IMR-90 (cell line): ENCODE data around the gene ASXL3. TPM values are rescaled to one million over a fixed set of nuclear protein-coding genes. Genes with fewer than 3 reads are reported as not detected.

Source experiments
- ATAC-seq: fragments of 200-7000 bp; cut with Tn5 transposase; 2 replicates; pipeline ENCODE4 v1.9.1; 2020; ENCODE audit warnings: low read depth, mild to moderate bottlenecking, moderate library complexity
- BruUV-seq: library from RNA; stranded (reverse); fragments of 400-500 nt; replicated peaks from 2 replicates; lab custom pipeline; 2021; lab: Mats Ljungman, UMichigan
- CTCF ChIA-PET: fragments of 300-600 bp; formaldehyde crosslinking; extraction: SDS; loops from one replicate; lab custom pipeline; 2021; ENCODE audit warnings: antibody characterized with exemption; lab: Yijun Ruan, JAX
- POLR2A ChIA-PET: fragments of 300-600 bp; sonication (Branson Sonifier 250); formaldehyde crosslinking; loops from one replicate; lab custom pipeline; 2022; ENCODE audit warnings: antibody characterized with exemption; ENCODE audit not compliant: unreplicated experiment; lab: Charles Lee
- DNase-seq: peaks from one replicate; pipeline ENCODE4 v3.0.0; 2013
- H2AFZ ChIP-seq: replicated peaks from 2 replicates; pipeline ENCODE3; 2013; ENCODE audit warnings: low read length, mild to moderate bottlenecking; ENCODE audit not compliant: poor library complexity
- H2AK5ac ChIP-seq: 2 replicates; pipeline ENCODE4 v1.6.1; 2013; ENCODE audit warnings: low read depth, low read length, inconsistent platforms
- H2AK9ac ChIP-seq: replicated peaks from 2 replicates; pipeline ENCODE3; 2013; ENCODE audit warnings: mild to moderate bottlenecking, low read depth, low read length, moderate library complexity; ENCODE audit not compliant: poor library complexity
- H2BK120ac ChIP-seq: 2 replicates; pipeline ENCODE4 v1.6.1; 2013; ENCODE audit warnings: low read depth, low read length, inconsistent platforms
- H2BK15ac ChIP-seq: 3 replicates; pipeline ENCODE4 v1.6.1; 2013; ENCODE audit warnings: low read depth, low read length, inconsistent platforms
- H2BK20ac ChIP-seq: 2 replicates; pipeline ENCODE4 v1.6.1; 2013; ENCODE audit warnings: low read depth, mild to moderate bottlenecking, inconsistent platforms, low read length, moderate library complexity
- H2BK5ac ChIP-seq: 2 replicates; pipeline ENCODE4 v1.6.1; 2013; ENCODE audit warnings: mild to moderate bottlenecking, low read depth, low read length, inconsistent platforms; ENCODE audit not compliant: poor library complexity, severe bottlenecking
- H3K14ac ChIP-seq: replicated peaks from 2 replicates; pipeline ENCODE4 v1.6.1; 2013; ENCODE audit warnings: low read depth, low read length, inconsistent platforms
- H3K18ac ChIP-seq: 2 replicates; pipeline ENCODE4 v1.6.1; 2013; ENCODE audit warnings: low read depth, low read length, control low read depth
- H3K23ac ChIP-seq: 2 replicates; pipeline ENCODE4 v1.6.1; 2013; ENCODE audit warnings: low read depth, low read length, inconsistent platforms
- H3K27ac ChIP-seq: 2 replicates; pipeline ENCODE4 v1.5.1; 2013; ENCODE audit warnings: mild to moderate bottlenecking, control low read depth, low read length; ENCODE audit not compliant: insufficient read depth
- H3K27me3 ChIP-seq: 2 replicates; pipeline ENCODE4 v1.6.1; 2013; ENCODE audit warnings: low read length; ENCODE audit not compliant: control insufficient read depth, insufficient read depth
- H3K36me3 ChIP-seq: 2 replicates; pipeline ENCODE4 v1.6.1; 2013; ENCODE audit warnings: low read length, mixed read lengths; ENCODE audit not compliant: control insufficient read depth, insufficient read depth
- H3K4ac ChIP-seq: 2 replicates; pipeline ENCODE4 v1.6.1; 2013; ENCODE audit warnings: low read depth, low read length, inconsistent platforms
- H3K4me1 ChIP-seq: 2 replicates; pipeline ENCODE4 v1.6.1; 2013; ENCODE audit warnings: low read length, mixed read lengths; ENCODE audit not compliant: control insufficient read depth, insufficient read depth
- H3K4me2 ChIP-seq: 2 replicates; pipeline ENCODE4 v1.6.1; 2013; ENCODE audit warnings: low read depth, mild to moderate bottlenecking, control low read depth, low read length, moderate library complexity
- H3K4me3 ChIP-seq: 2 replicates; pipeline ENCODE4 v1.5.1; 2013; ENCODE audit warnings: low read depth, mild to moderate bottlenecking, control low read depth, low read length, moderate library complexity; ENCODE audit not compliant: insufficient read depth
- H3K56ac ChIP-seq: 2 replicates; pipeline ENCODE4 v1.6.1; 2013; ENCODE audit warnings: low read length, inconsistent platforms; ENCODE audit not compliant: insufficient read depth; ENCODE audit errors: extremely low read depth
- H3K79me1 ChIP-seq, 2 experiments: 2 replicates each; pipeline ENCODE4 v1.6.1; 2013; ENCODE audit warnings: low read length in 2 of 2, inconsistent platforms in 1 of 2, low read depth in 1 of 2
- H3K9ac ChIP-seq: 2 replicates; pipeline ENCODE4 v1.6.1; 2013; ENCODE audit warnings: low read depth, low read length, control low read depth
- H3K9me1 ChIP-seq: 2 replicates; pipeline ENCODE4 v1.6.1; 2013; ENCODE audit warnings: low read length, inconsistent platforms; ENCODE audit not compliant: insufficient read depth
- H3K9me3 ChIP-seq: 2 replicates; pipeline ENCODE4 v1.6.1; 2013; ENCODE audit warnings: low read length; ENCODE audit not compliant: control insufficient read depth, insufficient read depth
- H4K20me1 ChIP-seq: 2 replicates; pipeline ENCODE4 v1.6.1; 2013; ENCODE audit warnings: low read length, inconsistent platforms; ENCODE audit not compliant: insufficient read depth
- H4K5ac ChIP-seq: 2 replicates; pipeline ENCODE4 v1.6.1; 2013; ENCODE audit warnings: mild to moderate bottlenecking, low read depth, low read length, control low read depth
- H4K8ac ChIP-seq, 2 experiments: 2 replicates each; pipeline ENCODE4 v1.6.1; 2013; ENCODE audit warnings: low read depth in 2 of 2, low read length in 2 of 2, control low read depth in 1 of 2, inconsistent platforms in 1 of 2
- H4K91ac ChIP-seq: 2 replicates; pipeline ENCODE4 v1.6.1; 2013; ENCODE audit warnings: low read depth, low read length, inconsistent platforms; ENCODE audit not compliant: insufficient read depth
- FOS ChIP-seq: fragments of 150-350 bp; IDR thresholded peaks from 2 replicates; pipeline ENCODE4 v1.6.1; 2016; ENCODE audit warnings: low read depth, low read length
- RFX5 ChIP-seq: IDR thresholded peaks from 2 replicates; pipeline ENCODE4 v1.8.0; 2012; ENCODE audit warnings: low read depth, mild to moderate bottlenecking, low read length, moderate library complexity
- SMC3 ChIP-seq: fragments of 150-350 bp; IDR thresholded peaks from 2 replicates; pipeline ENCODE4 v1.6.1; 2016; ENCODE audit warnings: low read depth, mild to moderate bottlenecking, antibody characterized with exemption, low read length, moderate library complexity
- WGBS, 2 experiments: methylation state at CpG; one replicate each; pipeline versions ENCODE4 v1.1.5 to v1.1.7; 2013; ENCODE audit warnings: missing lambda C conversion rate in 2 of 2; ENCODE audit not compliant: insufficient read length in 1 of 2; ENCODE audit errors: extremely low coverage in 2 of 2; 5-methylcytosine and 5-hydroxymethylcytosine counted together
- dilution Hi-C: fragments of 300-500 bp; cut with HindIII; formaldehyde crosslinking; loops from one replicate; pipeline ENCODE4 v1.14.3; 2018; ENCODE audit warnings: low sequenced_read_pairs; ENCODE audit not compliant: unreplicated experiment
- in situ Hi-C: fragments of 300-500 bp; cut with MboI; formaldehyde crosslinking; loops from 3 replicates; pipeline ENCODE4 v1.14.3; 2019; ENCODE audit warnings: low sequenced_read_pairs, inconsistent platforms, mixed read lengths
- intact Hi-C: fragments of 100-400 bp; cut with micrococcal nuclease; formaldehyde crosslinking; loops from 2 replicates; pipeline ENCODE4 v1.10.0; 2022
- polyA plus RNA-seq, 3 experiments: library from polyadenylated mRNA; depleted of rRNA; stranded (reverse); fragments of >200 nt; gene quantifications; 2 replicates each; pipeline ENCODE4 v1.2.3, GENCODE V29; 2012; ENCODE audit warnings: low replicate concordance in 1 of 3
- total RNA-seq: library from RNA; depleted of rRNA; stranded (reverse); fragments of >200 nt; gene quantifications from 2 replicates; pipeline ENCODE4 v1.2.3, GENCODE V29; 2012
- TF ChIP-seq, protein P1 (sequence below): fragments of 150-350 bp; IDR thresholded peaks from 2 replicates; pipeline ENCODE4 v1.6.1; 2017; ENCODE audit warnings: mild to moderate bottlenecking, antibody characterized with exemption, low read length, low read depth

Gene ASXL3
- total and polyA plus RNA-seq, 2 of the 4 experiments (the other 2 are of a cell fraction), result 0.03 to 0.54 TPM

DNA sequence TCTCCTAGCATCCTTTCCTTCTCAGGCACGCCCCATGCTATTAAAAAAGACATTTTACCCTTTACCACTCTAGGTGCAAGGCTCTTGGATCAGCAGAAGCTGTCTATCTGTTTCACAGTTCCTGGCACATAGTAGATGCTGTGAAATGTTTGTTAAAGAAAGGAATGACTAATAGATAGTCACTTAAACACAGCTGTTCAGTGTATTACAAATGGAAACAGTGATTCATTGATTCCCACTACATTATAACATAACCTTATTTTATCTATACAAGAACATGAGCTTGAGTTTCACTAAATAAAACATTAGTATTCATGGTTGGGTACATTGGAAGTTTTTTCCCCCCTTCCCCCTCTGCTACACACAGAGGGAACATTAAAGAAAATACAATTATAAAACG, 142.1 kb downstream of the ASXL3 start:
- H3K9ac ChIP-seq, result no peak overlapping the region
- H2BK5ac ChIP-seq, result no peak overlapping the region
- ATAC-seq, result peak; percentile 78
- dilution Hi-C loops, result no loop called here
- intact Hi-C loops, result loop anchor here (2.0 kb wide), 1 partner anchor 13 kb away; no protein-coding TSS in a partner anchor
- no peak overlapping the region for H4K91ac ChIP-seq
- no peak for TF ChIP-seq SMC3
- TF ChIP-seq, protein P1, sequence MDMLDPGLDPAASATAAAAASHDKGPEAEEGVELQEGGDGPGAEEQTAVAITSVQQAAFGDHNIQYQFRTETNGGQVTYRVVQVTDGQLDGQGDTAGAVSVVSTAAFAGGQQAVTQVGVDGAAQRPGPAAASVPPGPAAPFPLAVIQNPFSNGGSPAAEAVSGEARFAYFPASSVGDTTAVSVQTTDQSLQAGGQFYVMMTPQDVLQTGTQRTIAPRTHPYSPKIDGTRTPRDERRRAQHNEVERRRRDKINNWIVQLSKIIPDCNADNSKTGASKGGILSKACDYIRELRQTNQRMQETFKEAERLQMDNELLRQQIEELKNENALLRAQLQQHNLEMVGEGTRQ, result no peak
- TF ChIP-seq FOS, result peak; percentile 49; the same call in 1 of the 2 replicates
- TF ChIP-seq RFX5, result no peak
- no TSS peak for BruUV-seq
- H4K20me1 ChIP-seq, result no peaks in the 10 kb centered on the region
- peak overlapping the region; percentile 94; the same call in 1 of the 2 replicates for H3K18ac ChIP-seq
- H3K9me1 ChIP-seq, result no peaks in the 10 kb centered on the region
- H3K4me2 ChIP-seq, result no peak overlapping the region; the same call in 1 of the 2 replicates
- H3K9me3 ChIP-seq, result no peaks in the 10 kb centered on the region
- H4K8ac ChIP-seq, result no peak overlapping the region
- H2AK9ac ChIP-seq, result no peak overlapping the region
- H3K23ac ChIP-seq, result no peak overlapping the region
- DNase-seq, result peak; percentile 86
- no peak overlapping the region for H3K4me3 ChIP-seq
- H3K79me1 ChIP-seq, result no peaks in the 10 kb centered on the region
- no peaks in the 10 kb centered on the region for H3K27me3 ChIP-seq
- H2AK5ac ChIP-seq, result no peak overlapping the region
- no peak overlapping the region; the same call in 1 of the 2 replicates for H2BK120ac ChIP-seq
- no peak overlapping the region for H2BK15ac ChIP-seq
- peak overlapping the region; percentile 99; the same call in 1 of the 2 replicates for H3K27ac ChIP-seq
- in situ Hi-C loops, result no loop called here
- H4K5ac ChIP-seq, result no peak overlapping the region; the same call in 1 of the 2 replicates
- no CpG with 5 or more reads among the region's 2 CpGs for WGBS, 2 experiments
- H3K36me3 ChIP-seq, result no peaks in the 10 kb centered on the region
- CTCF ChIA-PET, result no interaction called here
- H3K14ac ChIP-seq, result no peak overlapping the region
- H3K56ac ChIP-seq, result no peak overlapping the region
- POLR2A ChIA-PET, result no interaction called here
- peaks cover 9% of the 10 kb centered on the region; the same call in 1 of the 2 replicates for H3K4me1 ChIP-seq
- no peak overlapping the region for H2BK20ac ChIP-seq
- no peak overlapping the region for H3K4ac ChIP-seq
- no peak overlapping the region for H2AFZ ChIP-seq
